HepG2 (cell line): ENCODE results near the gene CCDC73. TPM values are rescaled to one million over a fixed set of nuclear protein-coding genes. Genes with fewer than 3 reads are reported as not detected.

Experiments
- ATAD3A ChIP-seq: sonication (generic); formaldehyde crosslinking; IDR thresholded peaks from 2 replicates; pipeline ENCODE4 v1.4.0; 2020; ENCODE audit warnings: missing genetic modification reagents
- ERF ChIP-seq: IDR thresholded peaks from 2 replicates; pipeline ENCODE4 v1.6.1; 2018; ENCODE audit warnings: missing biosample characterization, missing genetic modification reagents
- FOXK1 ChIP-seq: sonication (generic); formaldehyde crosslinking; IDR thresholded peaks from 2 replicates; pipeline ENCODE4 v1.4.0; 2020; ENCODE audit warnings: low read depth, missing genetic modification reagents, borderline replicate concordance
- FOXP4 ChIP-seq: sonication (generic); formaldehyde crosslinking; IDR thresholded peaks from 2 replicates; pipeline ENCODE4 v1.4.0; 2020; ENCODE audit warnings: missing genetic modification reagents
- HCFC1 ChIP-seq: fragments of 150-350 bp; IDR thresholded peaks from 2 replicates; pipeline ENCODE4 v1.6.1; 2014; ENCODE audit warnings: low read depth, low read length
- HMGA1 ChIP-seq: sonication (generic); formaldehyde crosslinking; conservative IDR thresholded peaks from 2 replicates; pipeline ENCODE4 v1.4.0; 2020; ENCODE audit warnings: missing genetic modification reagents
- MAFG ChIP-seq: sonication (generic); formaldehyde crosslinking; IDR thresholded peaks from 2 replicates; pipeline ENCODE4 v1.5.1; 2020; ENCODE audit warnings: mild to moderate bottlenecking, missing genetic modification reagents
- MAX ChIP-seq: IDR thresholded peaks from 2 replicates; pipeline ENCODE4 v1.6.1; 2012; ENCODE audit warnings: inconsistent platforms
- MIER3 ChIP-seq: IDR thresholded peaks from 2 replicates; pipeline ENCODE4 v1.6.1; 2016; ENCODE audit warnings: missing compliant biosample characterization, borderline replicate concordance
- POLR2A ChIP-seq, 2 experiments: IDR thresholded peaks; 2 replicates each; pipeline ENCODE4 v1.6.1; 2011; ENCODE audit warnings: low read depth in 2 of 2, low read length in 2 of 2, mild to moderate bottlenecking in 1 of 2, moderate library complexity in 1 of 2; ENCODE audit not compliant: insufficient read depth in 1 of 2
- RXRA ChIP-seq: sonication (generic); formaldehyde crosslinking; IDR thresholded peaks from 2 replicates; pipeline ENCODE4 v1.5.1; 2020; ENCODE audit warnings: missing genetic modification reagents
- SALL2 ChIP-seq: sonication (generic); formaldehyde crosslinking; IDR thresholded peaks from 2 replicates; pipeline ENCODE4 v1.8.1; 2023; ENCODE audit warnings: mild to moderate bottlenecking, missing genetic modification reagents, inconsistent platforms
- SCMH1 ChIP-seq: sonication (generic); formaldehyde crosslinking; IDR thresholded peaks from 2 replicates; pipeline ENCODE4 v1.9.0; 2021; ENCODE audit warnings: missing genetic modification reagents, mild to moderate bottlenecking, borderline replicate concordance
- SMC3 ChIP-seq: IDR thresholded peaks from 2 replicates; pipeline ENCODE4 v1.6.1; 2011; ENCODE audit warnings: low read length, improper control_type of control experiment
- SP5 ChIP-seq: IDR thresholded peaks from 2 replicates; pipeline ENCODE4 v1.6.1; 2016; ENCODE audit warnings: low read depth, borderline replicate concordance
- TCF12 ChIP-seq, 2 experiments: fragments of 450-650 bp in 1 of 2; sonication (generic) in 1 of 2; formaldehyde crosslinking in 1 of 2; IDR thresholded peaks; 2 replicates each; pipeline versions ENCODE4 v1.6.1 to v1.8.0; 2017 to 2022; ENCODE audit warnings: antibody characterized with exemption in 1 of 2, mild to moderate bottlenecking in 1 of 2, missing genetic modification reagents in 1 of 2, moderate library complexity in 1 of 2
- TMF1 ChIP-seq: sonication (generic); formaldehyde crosslinking; IDR thresholded peaks from 2 replicates; pipeline ENCODE4 v1.8.1; 2022; ENCODE audit warnings: low read depth, missing genetic modification reagents
- ZBTB21 ChIP-seq: sonication (generic); formaldehyde crosslinking; IDR thresholded peaks from 2 replicates; pipeline ENCODE4 v1.4.0; 2020; ENCODE audit warnings: missing genetic modification reagents
- ZMYM3 ChIP-seq: sonication (generic); formaldehyde crosslinking; IDR thresholded peaks from 2 replicates; pipeline ENCODE4 v1.5.1; 2020; ENCODE audit warnings: mild to moderate bottlenecking, missing genetic modification reagents
- ZNF121 ChIP-seq: sonication (generic); formaldehyde crosslinking; IDR thresholded peaks from 2 replicates; pipeline ENCODE4 v1.5.0; 2020; ENCODE audit warnings: mild to moderate bottlenecking, missing genetic modification reagents
- ZNF136 ChIP-seq: sonication (generic); formaldehyde crosslinking; IDR thresholded peaks from 2 replicates; pipeline ENCODE4 v1.8.1; 2022; ENCODE audit warnings: low read depth, mild to moderate bottlenecking, moderate library complexity, missing genetic modification reagents
- ZNF546 ChIP-seq: sonication (generic); formaldehyde crosslinking; conservative IDR thresholded peaks from 2 replicates; pipeline ENCODE4 v1.8.1; 2023; ENCODE audit warnings: mild to moderate bottlenecking, missing genetic modification reagents
- ZNF556 ChIP-seq: sonication (generic); formaldehyde crosslinking; IDR thresholded peaks from 2 replicates; pipeline ENCODE4 v1.4.0; 2020; ENCODE audit warnings: mild to moderate bottlenecking, missing genetic modification reagents, borderline replicate concordance
- ZNF704 ChIP-seq: sonication (generic); formaldehyde crosslinking; IDR thresholded peaks from 2 replicates; pipeline ENCODE4 v1.8.1; 2023; ENCODE audit warnings: mild to moderate bottlenecking, inconsistent platforms, moderate library complexity, missing genetic modification reagents, borderline replicate concordance
- ZNF75D ChIP-seq: sonication (generic); formaldehyde crosslinking; IDR thresholded peaks from 2 replicates; pipeline ENCODE4 v1.8.1; 2023; ENCODE audit warnings: missing genetic modification reagents, mild to moderate bottlenecking, borderline replicate concordance
- ZNF776 ChIP-seq: sonication (generic); formaldehyde crosslinking; IDR thresholded peaks from 2 replicates; pipeline ENCODE4 v1.4.0; 2020; ENCODE audit warnings: mild to moderate bottlenecking, missing genetic modification reagents
- polyA plus RNA-seq, 8 experiments: library from polyadenylated mRNA; depleted of rRNA in 3 of 8; stranded (reverse) in 7 of 8; unstranded in 1 of 8; fragments of >200 nt; fragmentation: Illumina TruSeq in 4 of 8; extraction: Trizol in 4 of 8; gene quantifications; 2 replicates each; pipeline versions ENCODE4 v1.2.1 to v1.2.3, GENCODE V29; 2011 to 2016; ENCODE audit warnings: low read depth in 4 of 8, missing spikeins in 1 of 8, mixed read lengths in 1 of 8; ENCODE audit not compliant: insufficient read depth in 1 of 8
- total RNA-seq, 5 experiments: library from RNA; depleted of rRNA; stranded (reverse); fragments of >200 nt; fragmentation: Illumina TruSeq; extraction: Trizol; gene quantifications; 2 replicates each; pipeline ENCODE4 v1.2.3, GENCODE V29; 2016; ENCODE audit warnings: low read depth in 1 of 5
- TF ChIP-seq, protein P1 (sequence below): sonication (generic); formaldehyde crosslinking; IDR thresholded peaks from 2 replicates; pipeline ENCODE4 v1.5.0; 2020; ENCODE audit warnings: missing genetic modification reagents
- TF ChIP-seq, protein P2 (sequence below): sonication (generic); formaldehyde crosslinking; IDR thresholded peaks from 2 replicates; pipeline ENCODE4 v1.4.0; 2020; ENCODE audit warnings: missing genetic modification reagents

Gene CCDC73
- total and polyA plus RNA-seq, 2 of the 13 experiments (the other 11 are each of a cell fraction or from before 2014, with no cell fraction given): 0.01 to 0.11 TPM

DNA sequence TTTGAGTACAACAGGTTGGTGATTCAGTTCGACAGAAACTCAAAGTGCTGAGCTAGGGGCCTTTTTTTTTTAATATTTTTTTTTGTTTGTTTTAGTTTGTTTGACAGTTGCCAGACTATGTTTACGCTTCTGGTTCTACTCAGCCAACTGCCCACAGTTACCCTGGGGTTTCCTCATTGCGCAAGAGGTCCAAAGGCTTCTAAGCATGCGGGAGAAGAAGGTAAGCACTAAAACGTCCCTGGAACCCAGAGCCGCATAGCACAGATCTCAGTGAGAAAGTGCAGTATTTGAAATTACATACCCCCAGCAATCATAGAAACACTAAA, 35.9 kb upstream of the CCDC73 start (continued):
- TF ChIP-seq TCF12 (IDR thresholded peaks at IDR 0.05): no peak
- TF ChIP-seq TCF12 (CRISPR knock-in tag; IDR thresholded peaks at IDR 0.05): no peak
- TF ChIP-seq ZNF776 (CRISPR knock-in tag): no peak
- TF ChIP-seq, protein P1, sequence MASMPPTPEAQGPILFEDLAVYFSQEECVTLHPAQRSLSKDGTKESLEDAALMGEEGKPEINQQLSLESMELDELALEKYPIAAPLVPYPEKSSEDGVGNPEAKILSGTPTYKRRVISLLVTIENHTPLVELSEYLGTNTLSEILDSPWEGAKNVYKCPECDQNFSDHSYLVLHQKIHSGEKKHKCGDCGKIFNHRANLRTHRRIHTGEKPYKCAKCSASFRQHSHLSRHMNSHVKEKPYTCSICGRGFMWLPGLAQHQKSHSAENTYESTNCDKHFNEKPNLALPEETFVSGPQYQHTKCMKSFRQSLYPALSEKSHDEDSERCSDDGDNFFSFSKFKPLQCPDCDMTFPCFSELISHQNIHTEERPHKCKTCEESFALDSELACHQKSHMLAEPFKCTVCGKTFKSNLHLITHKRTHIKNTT (CRISPR knock-in tag): no peak
- no peak for TF ChIP-seq MAFG (CRISPR knock-in tag)
- TF ChIP-seq FOXP4 (CRISPR knock-in tag): peak; percentile 88
- peak; percentile 52; the same call in 1 of the 2 replicates for TF ChIP-seq FOXK1 (CRISPR knock-in tag)
- TF ChIP-seq SCMH1: no peak
- TF ChIP-seq ZNF556 (CRISPR knock-in tag): no peak
- TF ChIP-seq, protein P2, sequence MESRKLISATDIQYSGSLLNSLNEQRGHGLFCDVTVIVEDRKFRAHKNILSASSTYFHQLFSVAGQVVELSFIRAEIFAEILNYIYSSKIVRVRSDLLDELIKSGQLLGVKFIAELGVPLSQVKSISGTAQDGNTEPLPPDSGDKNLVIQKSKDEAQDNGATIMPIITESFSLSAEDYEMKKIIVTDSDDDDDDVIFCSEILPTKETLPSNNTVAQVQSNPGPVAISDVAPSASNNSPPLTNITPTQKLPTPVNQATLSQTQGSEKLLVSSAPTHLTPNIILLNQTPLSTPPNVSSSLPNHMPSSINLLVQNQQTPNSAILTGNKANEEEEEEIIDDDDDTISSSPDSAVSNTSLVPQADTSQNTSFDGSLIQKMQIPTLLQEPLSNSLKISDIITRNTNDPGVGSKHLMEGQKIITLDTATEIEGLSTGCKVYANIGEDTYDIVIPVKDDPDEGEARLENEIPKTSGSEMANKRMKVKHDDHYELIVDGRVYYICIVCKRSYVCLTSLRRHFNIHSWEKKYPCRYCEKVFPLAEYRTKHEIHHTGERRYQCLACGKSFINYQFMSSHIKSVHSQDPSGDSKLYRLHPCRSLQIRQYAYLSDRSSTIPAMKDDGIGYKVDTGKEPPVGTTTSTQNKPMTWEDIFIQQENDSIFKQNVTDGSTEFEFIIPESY: no peak
- TF ChIP-seq ZNF136 (CRISPR knock-in tag): 0 out of 2 replicates have a peak, but pooled peaks have one; percentile 50
- no peak for TF ChIP-seq SALL2 (CRISPR knock-in tag)
- TF ChIP-seq MAX: peak; percentile 44; the same call in 1 of the 2 replicates
- TF ChIP-seq ZNF75D (CRISPR knock-in tag): no peak
- no peak for TF ChIP-seq ZBTB21 (CRISPR knock-in tag)
- TF ChIP-seq ERF: no peak
- no peak for TF ChIP-seq SP5 (CRISPR knock-in tag)
- TF ChIP-seq TMF1 (CRISPR knock-in tag): no peak
- TF ChIP-seq HCFC1: no peak
- TF ChIP-seq ZMYM3 (CRISPR knock-in tag): no peak
- TF ChIP-seq SMC3: peak; percentile 35; the same call in 1 of the 2 replicates
- no peak for TF ChIP-seq POLR2A (IDR thresholded peaks at IDR 0.05; ENCODE audit: insufficient read depth in 1 of 2, low read depth in 2 of 2, low read length in 2 of 2)
- no peak for TF ChIP-seq ATAD3A
- TF ChIP-seq ZNF121 (CRISPR knock-in tag): no peak
- no peak for TF ChIP-seq RXRA (CRISPR knock-in tag)
- TF ChIP-seq HMGA1 (CRISPR knock-in tag): no peak
- no peak for TF ChIP-seq ZNF704 (CRISPR knock-in tag)
- 0 out of 2 replicates have a peak, but pooled peaks have one; percentile 52 for TF ChIP-seq MIER3 (CRISPR knock-in tag)
- TF ChIP-seq ZNF546 (CRISPR knock-in tag): no peak
